GM18507 (cell line): ENCODE data around the gene SRL.
"Not testable (repeated sequence)": the region's sequence is repeated elsewhere in the genome, so short reads cannot be mapped to it uniquely, and the experiment has no call there.

Source experiments
- DNase-seq: peaks from one replicate; pipeline ENCODE4 v3.0.0; 2011; ENCODE audit warnings: low read depth; ENCODE audit not compliant: insufficient read length; ENCODE audit errors: extremely low spot score
- FAIRE-seq: peaks from 2 replicates; lab custom pipeline; 2011; peaks lifted over from hg19 to GRCh38; lab: Jason Lieb, UNC

Gene SRL

DNA sequence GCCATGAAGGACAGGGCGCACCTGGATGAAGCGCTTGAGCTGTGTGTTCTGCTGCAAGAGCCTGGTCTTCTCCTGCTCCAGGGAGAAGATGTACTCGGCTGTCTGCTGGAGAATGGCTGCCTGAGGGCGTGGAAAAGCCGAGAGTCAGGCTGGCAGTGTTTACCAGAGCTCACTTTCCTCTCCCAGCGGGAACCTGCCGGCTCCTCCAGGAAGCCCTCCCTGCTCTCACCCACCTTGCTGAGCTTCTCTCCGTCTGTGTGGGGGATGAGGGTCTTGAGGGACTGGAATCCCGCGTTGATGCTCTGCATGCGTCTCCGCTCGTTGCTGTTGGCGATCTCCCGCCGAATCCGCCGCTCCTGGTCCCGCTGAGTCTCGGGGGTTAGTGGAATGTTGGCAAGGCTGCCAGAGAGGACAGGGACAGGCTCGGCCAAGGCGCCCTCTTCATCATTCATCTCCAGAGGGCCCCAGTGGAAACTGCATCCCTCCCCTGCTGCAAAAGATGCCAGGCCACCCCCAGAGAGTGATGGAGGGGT, 20.5 kb upstream of the SRL start:
- DNase-seq (no peak), FAIRE-seq (no peak)

GRCh38 chr16:4261557-4262172, 19.8 kb upstream of the SRL start:
- DNase-seq, result no peak
- FAIRE-seq, result no peak

DNA sequence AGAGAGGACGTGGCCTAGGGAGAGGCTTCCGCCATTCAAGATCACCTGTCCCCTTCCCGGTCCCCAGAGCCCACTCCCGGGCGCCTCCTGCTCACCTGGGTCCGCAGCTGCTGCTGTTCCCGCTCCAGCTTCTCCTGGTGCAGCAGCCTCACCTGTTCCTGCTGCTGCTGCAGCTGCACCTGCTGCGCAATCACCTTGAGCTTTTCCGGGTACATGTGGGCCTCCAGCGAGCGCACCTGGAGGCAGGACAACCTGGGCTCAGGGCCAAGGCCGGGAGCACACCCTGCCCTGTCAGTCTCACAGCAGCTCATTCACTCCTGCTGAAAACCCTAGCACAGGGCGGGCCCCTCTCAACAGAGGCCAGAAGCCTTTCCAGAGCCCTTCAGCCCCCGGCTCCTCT, 18.5 kb upstream of the SRL start:
- no peak for FAIRE-seq
- DNase-seq, result no peak

DNA sequence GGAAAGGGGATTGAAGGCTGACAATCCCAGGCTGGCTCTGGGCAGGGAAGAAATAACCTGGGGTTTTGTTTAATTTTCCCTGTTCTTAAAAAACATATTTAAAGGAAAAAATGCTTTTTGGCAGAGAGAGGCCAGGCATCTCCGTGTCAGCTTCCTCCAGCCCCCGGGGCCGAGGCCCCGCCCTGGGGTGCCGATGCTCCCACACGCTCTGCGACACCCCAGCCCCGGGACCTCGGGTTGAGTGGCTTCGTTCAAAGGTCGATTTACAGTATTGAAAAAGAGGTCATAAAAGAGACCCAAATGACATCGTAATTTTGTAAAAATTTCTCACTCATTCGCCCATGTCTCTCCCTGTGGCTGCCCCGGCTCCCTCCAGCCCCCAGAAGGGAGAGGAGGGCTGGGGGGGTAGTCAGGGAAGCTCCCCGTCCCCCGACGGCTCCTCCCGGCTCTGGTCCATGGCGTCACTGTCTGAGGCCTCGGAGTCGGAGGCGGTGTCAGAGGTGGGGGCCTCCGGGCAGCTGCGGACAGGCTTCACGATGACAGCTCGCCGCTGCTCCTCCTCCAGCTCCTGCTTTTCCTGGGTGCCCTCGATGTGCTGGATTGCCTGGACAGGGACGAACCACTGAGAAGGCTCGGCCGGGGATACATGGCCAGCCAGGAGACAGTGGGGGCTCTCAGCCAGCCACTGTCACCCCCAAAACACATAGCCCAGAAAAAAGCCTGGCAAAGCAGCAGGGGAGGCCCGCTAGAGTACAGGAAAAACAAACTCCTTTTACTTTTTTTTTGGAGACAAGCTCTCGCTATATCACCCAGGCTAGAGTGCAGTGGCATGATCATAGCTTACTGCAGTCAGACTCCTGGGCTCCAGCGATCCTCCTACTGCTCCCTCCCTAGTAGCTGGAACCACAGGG, 16.0 kb upstream of the SRL start:
- no peak for FAIRE-seq
- no peak for DNase-seq

DNA sequence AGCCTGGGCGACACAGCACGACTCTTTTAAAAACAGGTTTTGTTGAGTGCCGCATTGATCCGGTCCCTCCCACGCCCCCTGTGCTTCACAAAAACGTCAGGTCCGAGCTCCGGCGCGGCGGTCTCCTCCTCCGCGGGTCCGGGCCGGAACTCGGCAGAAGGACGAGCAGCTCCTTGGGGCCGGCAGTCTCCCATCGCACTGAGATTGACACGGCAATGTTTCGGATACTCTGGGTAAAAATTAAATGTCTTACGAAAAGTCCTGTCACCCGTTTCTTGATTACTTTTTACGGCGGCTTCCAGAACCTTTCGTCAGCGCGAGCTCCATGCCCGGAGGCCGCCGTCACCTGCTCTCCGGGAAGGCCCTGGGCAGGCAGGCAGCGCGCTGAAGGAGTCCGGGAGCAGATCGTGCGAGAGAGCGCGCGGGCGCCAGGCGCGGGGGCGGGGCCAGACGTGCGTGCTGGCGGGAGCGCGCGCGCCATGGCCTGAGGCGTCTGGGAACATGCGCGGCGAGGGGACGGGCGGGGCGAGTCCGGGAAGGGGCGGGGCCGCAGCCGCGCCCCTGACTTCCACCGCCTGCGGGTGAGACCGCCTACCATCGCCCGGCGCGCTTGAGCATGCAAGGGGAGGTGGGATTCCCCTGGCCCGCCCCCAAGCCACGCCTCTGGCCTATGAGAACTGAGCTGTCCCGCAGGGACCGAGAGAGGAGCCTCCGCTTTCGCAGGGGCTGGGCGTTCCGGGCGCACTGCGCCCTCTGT, 11.7 kb upstream of the SRL start:
- DNase-seq, result peak; percentile 98
- FAIRE-seq, result peak; percentile 99

GRCh38 chr16:4253012-4253393, 11.1 kb upstream of the SRL start:
- not testable (repeated sequence) for DNase-seq, FAIRE-seq

DNA sequence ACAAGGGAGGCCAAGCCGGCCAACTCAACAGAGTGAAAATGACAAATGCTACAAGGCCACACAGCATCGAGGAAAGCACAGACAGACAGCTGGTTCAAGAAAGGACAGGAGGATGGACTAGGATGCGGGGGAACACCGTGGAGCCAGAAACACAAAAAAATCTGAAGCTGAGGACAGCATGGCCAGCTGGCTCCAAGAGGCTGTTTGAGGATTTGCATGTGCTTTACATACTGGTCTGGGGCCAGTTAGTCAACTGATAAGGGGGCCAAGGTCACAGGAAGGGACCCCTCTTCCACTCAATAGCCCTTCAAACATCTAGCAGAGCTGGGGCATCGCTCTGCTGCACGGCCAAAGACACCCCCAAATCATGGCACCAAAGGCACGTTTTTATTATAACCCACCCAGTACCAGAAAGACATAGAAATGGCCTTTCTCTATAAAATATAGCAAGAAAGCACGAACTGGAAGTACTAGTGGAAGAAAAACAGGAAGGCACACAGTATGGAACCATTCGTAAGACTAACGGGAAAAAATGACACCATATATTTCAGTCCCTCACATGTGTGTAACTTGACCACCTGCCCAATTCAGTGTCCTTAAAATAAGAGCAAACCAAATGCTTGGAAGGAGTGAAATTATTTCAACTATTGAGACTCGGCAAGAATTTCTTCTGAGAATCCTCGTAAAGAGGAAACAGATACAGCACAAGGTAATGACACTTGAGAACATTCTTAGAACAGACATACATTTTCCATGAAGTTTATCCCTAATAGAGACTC, 7.8 kb upstream of the SRL start:
- DNase-seq, result no peak
- no peak for FAIRE-seq

GRCh38 chr16:4247460-4247784, 5.5 kb upstream of the SRL start:
- DNase-seq, result no peak
- no peak for FAIRE-seq

GRCh38 chr16:4246777-4247459, 5.0 kb upstream of the SRL start:
- DNase-seq (no peak), FAIRE-seq (no peak)

DNA sequence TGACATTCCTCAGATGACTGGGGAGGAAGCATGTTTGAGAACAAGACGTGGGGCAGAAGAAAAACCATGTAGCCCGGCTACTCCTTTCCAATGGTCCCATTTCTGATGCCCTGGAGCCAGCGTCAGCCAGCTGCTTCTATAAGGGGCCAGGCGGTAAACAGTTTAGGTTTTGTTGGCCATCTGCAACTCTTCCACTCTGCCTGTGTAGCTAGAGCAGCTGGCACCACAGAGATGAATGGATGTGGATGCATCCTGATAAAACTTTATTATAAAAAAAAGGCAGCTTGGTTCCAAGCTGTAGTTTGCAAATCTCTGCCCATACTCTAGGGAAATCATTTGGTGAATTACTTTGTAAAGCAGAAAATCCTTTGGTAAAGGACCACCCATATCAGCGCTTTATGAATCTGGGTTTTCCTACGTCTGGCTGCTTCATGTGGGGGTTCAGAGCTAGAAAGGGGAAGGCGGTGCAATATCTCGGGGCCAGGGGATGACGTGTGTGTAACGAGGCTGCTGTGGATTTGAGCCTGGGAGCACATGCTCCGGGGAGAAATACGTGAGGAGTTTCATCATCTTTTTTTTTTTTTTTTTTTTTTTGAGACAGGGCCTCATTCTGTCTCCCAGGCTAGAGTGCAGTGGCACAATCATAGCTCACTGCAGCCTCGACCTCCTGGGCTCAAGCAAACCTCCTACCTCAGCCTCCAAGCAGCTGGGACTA, 3.4 kb upstream of the SRL start:
- no peak for DNase-seq
- FAIRE-seq, result no peak

GRCh38 chr16:4244254-4245076, 2.6 kb upstream of the SRL start:
- no peak for DNase-seq
- no peak for FAIRE-seq

DNA sequence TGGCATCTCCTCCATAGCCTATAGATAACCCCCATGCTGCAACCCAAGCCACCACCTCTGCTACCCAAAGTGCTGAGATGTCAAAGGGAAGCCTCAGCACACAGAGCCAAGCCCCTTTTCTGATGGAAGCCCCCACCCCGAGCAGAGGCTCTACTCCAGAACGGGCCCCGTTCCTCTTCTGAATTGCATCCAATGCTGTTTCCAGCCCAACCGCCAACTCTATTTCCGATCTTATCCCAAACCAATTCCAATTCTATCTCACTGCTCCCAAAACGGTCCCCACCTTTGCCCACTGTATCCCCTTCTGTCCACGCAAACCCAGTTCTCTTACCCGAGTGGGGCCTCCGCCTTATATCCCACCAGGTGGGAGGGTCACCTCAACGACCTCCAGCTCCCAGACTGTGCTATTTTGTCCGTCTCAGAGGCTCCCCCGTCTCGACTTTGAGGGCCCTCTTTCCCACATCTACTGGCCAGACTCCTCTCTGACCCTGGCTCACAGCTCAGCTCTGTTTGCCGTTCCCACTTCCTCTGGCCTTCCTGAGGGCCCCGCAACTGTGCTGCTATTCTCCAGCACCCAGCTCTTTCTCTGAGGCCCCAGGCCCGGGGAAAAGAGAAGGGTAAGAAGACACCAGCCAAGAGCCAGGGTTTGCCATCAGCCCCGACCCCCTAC, 487 bp downstream of the SRL start:
- no peak for FAIRE-seq
- no peak for DNase-seq

- FAIRE-seq (no peak), DNase-seq (no peak)
These were observed 1.3 kb downstream of the SRL start for GRCh38 chr16:4240624-4241023.

DNA sequence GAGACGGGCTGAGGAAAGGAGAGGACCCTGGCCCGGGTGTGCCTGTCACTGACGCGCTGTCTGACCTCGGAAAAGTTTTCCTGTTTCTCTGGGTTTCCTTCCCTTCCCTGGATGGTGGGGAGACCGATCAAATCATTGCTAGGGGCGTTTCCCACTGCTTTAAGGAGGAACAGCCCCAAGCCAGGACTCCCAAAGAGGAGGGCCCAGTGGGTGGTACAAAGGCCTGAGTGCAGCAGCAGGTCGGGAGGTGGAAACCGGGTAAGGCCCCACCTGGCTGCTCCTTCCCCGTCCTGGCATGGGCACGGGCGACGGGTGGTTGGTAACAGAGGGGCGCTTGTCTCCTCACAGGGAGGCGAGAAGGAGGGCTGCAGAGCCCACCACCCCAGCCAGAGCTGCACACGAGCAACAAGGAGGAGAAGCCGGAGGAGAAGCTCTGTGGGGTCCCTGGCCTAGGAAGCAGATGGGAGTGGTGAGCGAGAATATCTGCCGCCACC, 2.2 kb downstream of the SRL start:
- no peak for DNase-seq
- FAIRE-seq, result no peak

DNA sequence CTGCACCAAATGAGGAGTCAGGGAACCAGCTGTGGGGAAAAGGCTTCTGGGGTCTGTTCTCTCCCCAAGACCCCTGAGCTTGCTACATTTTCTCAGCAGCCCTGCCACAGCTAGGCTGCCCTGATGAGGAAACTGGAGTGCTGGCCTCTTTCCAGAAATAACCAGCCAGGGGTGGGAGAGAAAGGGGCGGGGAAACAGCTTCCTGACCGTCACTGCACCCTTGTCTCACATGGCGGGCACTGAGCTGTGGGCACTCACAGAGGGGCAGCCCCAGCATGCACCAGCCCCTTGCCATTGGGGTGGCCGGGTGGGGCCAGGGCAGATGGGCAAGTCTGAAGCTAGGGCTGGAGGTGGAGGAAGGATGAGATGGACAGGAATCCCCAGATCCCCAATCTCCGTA, 2.9 kb downstream of the SRL start:
- DNase-seq (no peak), FAIRE-seq (no peak)

DNA sequence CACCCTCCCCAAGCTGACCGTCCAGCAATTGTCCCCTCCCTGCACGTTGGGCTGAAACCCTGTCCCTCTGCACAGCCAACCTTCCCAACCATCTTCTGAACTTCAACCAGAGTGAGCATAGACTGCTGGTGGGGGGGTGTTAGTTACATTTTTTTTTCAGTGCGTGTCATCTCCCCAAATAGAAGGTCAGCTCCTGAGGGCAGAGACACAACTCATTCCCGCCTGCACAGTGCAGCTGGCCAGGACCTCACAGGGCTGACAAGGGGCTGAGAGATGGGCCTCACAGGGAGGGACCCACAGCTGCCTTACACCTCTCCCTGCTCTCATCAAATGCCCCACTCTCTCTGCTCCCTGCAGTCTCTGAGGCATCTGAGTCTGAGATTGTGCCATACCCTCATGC, 8.4 kb downstream of the SRL start:
- no peak for DNase-seq
- no peak for FAIRE-seq
